ENCODE results near the gene VIPR2. TPM values are rescaled to one million over a fixed set of nuclear protein-coding genes. Genes with fewer than 3 reads are reported as not detected.

The VIPR2 gene
- total RNA-seq, 4 donors from 2014 or later = 0.33 to 0.56 TPM; not detected in 2

GRCh38 chr7:159010937-159011721, 133.5 kb downstream of the VIPR2 start:
- TF ChIP-seq POLR2A (IDR thresholded peaks at IDR 0.05) (no peak), CTCF (IDR thresholded peaks at IDR 0.05) (no peak)
- intact Hi-C loops (cut with DNase I) = no loop called here
- H3K9me3 ChIP-seq = no peaks in the 10 kb centered on the region
- no peaks in the 10 kb centered on the region for H3K27me3 ChIP-seq
- no peak overlapping the region for H3K4me3 ChIP-seq (replicated peaks in 1 of 3)
- no peak for DNase-seq
- 73 to 75% methylated on average over 15 of the region's 15 CpGs for WGBS, 2 donors
- no peak overlapping the region for H3K27ac ChIP-seq
- no peaks in the 10 kb centered on the region for H3K36me3 ChIP-seq
- H3K4me1 ChIP-seq = peaks cover 0 to 8% of the 10 kb centered on the region in 2 donors

- Histone ChIP-seq H3K27ac (no peak overlapping the region), H3K9me3 (no peaks in the 10 kb centered on the region), H3K4me1 (peaks cover 0 to 5% of the 10 kb centered on the region in 2 donors), H3K4me3 (replicated peaks in 1 of 3) (no peak overlapping the region), H3K27me3 (no peaks in the 10 kb centered on the region), H3K36me3 (no peaks in the 10 kb centered on the region)
- 86 to 89% methylated on average over 15 of the region's 15 CpGs for WGBS, 2 donors
- no peak for TF ChIP-seq POLR2A (IDR thresholded peaks at IDR 0.05)
- no peak for TF ChIP-seq CTCF (IDR thresholded peaks at IDR 0.05)
- intact Hi-C loops (cut with DNase I) = no loop called here
- no peak for DNase-seq
These were observed 134.3 kb downstream of the VIPR2 start for GRCh38 chr7:159010411-159010810.

GRCh38 chr7:159009951-159010350, 134.7 kb downstream of the VIPR2 start:
- no peak overlapping the region for H3K4me3 ChIP-seq (replicated peaks in 1 of 3)
- 85 to 87% methylated on average over 17 of the region's 17 CpGs for WGBS, 2 donors
- intact Hi-C loops (cut with DNase I) = no loop called here
- H3K27ac ChIP-seq = no peak overlapping the region
- DNase-seq = no peak
- TF ChIP-seq CTCF (IDR thresholded peaks at IDR 0.05) (no peak), POLR2A (IDR thresholded peaks at IDR 0.05) (no peak)
- no peaks in the 10 kb centered on the region for H3K27me3 ChIP-seq
- H3K4me1 ChIP-seq = peaks cover 0 to under 1% of the 10 kb centered on the region in 2 donors
- H3K36me3 ChIP-seq = no peaks in the 10 kb centered on the region
- no peaks in the 10 kb centered on the region for H3K9me3 ChIP-seq

- no peaks in the 10 kb centered on the region for H3K27me3 ChIP-seq
- no peak for TF ChIP-seq POLR2A (IDR thresholded peaks at IDR 0.05)
- TF ChIP-seq CTCF (IDR thresholded peaks at IDR 0.05) = no peak
- H3K4me1 ChIP-seq = no peaks in the 10 kb centered on the region
- 83 to 86% methylated on average over 9 of the region's 9 CpGs for WGBS, 2 donors
- DNase-seq = no peak
- H3K4me3 ChIP-seq (replicated peaks in 1 of 3) = no peak overlapping the region
- H3K9me3 ChIP-seq = no peaks in the 10 kb centered on the region
- no peak overlapping the region for H3K27ac ChIP-seq
- intact Hi-C loops (cut with DNase I) = no loop called here
- H3K36me3 ChIP-seq = no peaks in the 10 kb centered on the region
These were observed 136.2 kb downstream of the VIPR2 start for GRCh38 chr7:159008417-159008816.

GRCh38 chr7:159007996-159008389, 136.7 kb downstream of the VIPR2 start:
- no peak for DNase-seq
- intact Hi-C loops (cut with DNase I) = no loop called here

More at GRCh38 chr7:159007996-159008389, 136.7 kb downstream of the VIPR2 start:
- Histone ChIP-seq H3K4me1 (no peaks in the 10 kb centered on the region), H3K4me3 (replicated peaks in 1 of 3) (no peak overlapping the region), H3K9me3 (no peaks in the 10 kb centered on the region), H3K36me3 (no peaks in the 10 kb centered on the region), H3K27ac (no peak overlapping the region), H3K27me3 (no peaks in the 10 kb centered on the region)
- TF ChIP-seq CTCF (IDR thresholded peaks at IDR 0.05) (no peak), POLR2A (IDR thresholded peaks at IDR 0.05) (no peak)
- WGBS, 2 donors = 76 to 85% methylated on average over 5 of the region's 5 CpGs
